ENCODE measurements around the gene AUNIP.

The AUNIP gene

DNA sequence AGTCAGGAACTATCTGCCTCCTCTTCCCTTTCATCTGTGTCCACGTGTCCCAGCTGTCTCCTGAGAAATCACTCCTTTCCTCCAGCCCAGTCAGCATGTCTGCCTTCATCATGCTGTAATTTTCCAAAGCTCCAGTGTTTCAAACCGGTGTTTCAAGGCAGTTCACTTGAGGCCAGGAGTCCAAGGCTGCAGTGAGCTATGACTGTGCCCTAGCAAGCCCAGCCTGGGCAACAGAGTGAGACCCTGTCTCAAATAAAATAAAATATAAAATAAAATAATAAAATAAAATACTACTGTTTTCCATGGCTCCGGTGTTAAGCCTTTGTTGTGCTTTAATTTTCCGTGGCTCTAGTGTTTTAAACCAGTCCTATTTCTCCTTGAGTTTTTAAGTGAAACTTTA lies 67.1 kb downstream of the AUNIP start:
- no peak for DNase-seq

DNA sequence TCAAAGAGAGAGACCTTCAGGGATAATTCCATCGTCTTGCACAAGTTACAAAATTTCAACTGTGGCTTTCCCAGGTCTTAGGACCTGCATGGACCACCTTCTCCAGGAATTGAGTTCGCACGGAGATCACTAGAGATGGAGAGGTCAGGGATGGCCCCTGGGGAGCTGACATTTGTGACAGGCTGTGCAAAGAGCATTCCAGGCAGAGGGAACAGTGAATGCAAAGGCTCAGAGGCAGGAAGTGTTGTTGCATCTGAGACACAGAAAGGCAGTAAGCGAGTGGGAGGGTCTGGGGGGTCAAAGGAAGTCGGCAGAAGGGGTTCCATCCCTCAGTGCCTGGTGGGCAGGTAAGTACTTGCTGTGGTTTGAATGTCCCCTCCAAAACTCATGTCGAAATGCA lies 68.8 kb downstream of the AUNIP start:
- DNase-seq = no peak

DNA sequence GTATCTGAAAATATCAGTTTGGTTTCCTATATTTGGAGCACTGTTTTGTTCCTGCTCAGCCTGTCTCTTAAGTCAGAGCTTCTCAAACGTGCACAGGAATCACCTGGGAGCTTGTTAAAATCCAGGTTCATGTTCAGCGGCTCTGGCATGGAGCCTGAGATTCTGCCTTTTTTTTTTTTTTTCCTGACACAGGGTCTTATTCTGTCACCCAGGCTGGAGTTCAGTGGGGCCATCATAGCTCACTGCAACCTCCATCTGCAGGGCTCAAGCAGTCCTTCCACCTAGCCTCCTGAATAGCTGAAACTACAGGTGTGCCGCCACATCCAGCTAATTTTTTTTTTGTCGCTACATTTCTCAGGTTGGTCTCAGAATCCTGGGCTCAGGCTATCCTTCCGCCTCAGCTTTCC lies 71.5 kb downstream of the AUNIP start:
- DNase-seq = no peak

DNA sequence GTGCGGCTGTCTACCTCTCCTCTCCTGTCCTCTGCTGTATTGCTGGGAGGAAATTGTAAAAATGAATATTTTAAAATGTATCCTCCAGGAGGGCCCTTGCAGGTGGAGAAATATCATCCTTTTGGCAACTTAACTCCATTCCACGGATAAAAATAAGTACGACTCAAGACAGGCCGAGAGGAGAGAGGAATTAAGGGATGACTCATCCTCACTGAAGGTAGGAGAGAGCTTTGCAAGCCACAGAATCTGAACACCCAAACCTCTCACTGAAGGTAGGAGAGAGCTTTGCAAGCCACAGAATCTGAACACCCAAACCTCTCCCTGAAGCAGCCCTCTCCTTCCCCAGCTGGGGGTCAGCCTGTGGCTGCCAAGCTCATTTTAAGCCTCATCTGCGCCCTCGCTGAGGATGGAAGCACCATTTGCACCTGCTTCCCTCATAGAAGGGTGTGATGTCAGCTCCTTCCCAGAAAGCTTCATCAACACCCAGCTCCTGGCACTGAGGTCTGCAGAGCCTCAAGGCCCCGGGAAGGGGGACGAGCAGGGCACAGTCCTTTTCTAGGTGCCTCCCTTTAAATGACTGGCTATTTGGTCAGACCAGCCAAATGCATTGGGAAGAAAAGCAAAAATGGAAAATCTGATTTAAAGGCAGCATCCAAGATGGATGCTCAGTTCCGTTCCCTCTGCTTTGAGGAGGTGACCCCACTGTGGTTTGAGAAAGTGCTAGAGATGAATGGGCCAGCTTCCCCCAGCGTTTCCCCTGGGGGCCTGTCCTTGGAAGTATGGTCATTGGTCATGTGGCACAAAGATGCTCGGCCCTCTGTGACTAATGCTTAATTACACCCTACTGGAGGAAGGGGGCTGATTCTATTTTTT lies 72.1 kb downstream of the AUNIP start:
- DNase-seq = peak; percentile 28

DNA sequence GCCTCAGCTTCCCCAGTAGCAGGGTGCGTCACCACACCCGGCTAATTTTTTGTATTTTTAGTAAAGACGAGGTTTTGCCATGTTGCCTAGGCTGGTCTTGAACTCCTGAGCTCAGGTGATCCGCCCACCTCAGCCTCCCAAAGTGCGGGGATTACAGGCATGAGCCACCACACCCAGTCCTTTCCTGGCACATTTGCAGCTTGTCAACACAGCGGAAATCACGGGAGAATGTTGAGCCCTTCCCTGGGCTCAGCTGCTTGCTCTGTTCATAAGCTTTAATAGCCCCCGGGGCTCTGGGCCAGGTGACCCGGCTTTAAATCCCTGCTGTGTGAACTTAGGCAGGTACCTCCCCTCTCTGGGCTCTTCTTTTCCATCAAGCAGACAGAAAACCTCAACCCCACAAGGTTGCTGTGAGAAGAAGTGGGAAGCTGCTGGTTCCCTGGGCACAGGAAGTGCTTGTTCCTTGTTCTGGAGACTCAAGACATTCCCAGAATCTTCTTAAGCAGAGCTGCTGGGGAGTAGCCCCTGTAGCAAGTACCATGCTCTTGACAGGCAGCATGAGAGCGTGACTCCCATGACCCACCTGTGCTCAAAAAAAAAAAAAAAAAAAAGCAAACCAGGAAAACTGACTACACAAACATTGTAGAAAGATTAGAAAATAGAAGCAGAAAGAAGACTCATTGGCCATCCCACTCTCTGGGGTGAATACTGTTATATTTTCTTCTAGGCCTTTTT lies 73.8 kb downstream of the AUNIP start:
- no peak for DNase-seq

DNA sequence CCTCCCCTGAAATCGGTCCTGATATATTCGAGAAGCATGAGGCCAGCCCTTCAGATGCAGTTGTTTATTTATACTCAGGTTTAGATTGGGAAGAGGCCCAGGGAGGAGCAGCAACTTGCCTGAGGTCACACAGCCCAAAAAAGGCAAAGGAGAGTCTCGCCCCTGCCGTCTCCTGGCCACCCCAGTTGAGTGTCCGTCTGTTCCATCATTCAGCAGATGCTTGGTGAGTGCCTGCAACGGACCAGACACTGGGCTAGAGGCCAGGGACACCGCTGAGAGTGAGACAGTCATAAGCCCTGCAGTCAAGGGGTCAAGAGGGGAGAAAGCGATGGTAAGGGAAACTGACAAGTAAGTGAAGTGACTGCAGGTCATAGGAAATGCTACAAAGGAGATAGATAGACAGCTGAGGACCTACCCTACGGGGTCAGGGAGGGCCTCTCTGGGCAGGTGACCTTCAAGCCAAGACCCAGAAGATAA lies 74.6 kb downstream of the AUNIP start:
- DNase-seq = no peak

Data from fibroblast of skin of scalp (primary cell).